Endothelial cell (in vitro differentiated cells): Measurements from ENCODE around the gene ARHGAP26. TPM values are rescaled to one million over a fixed set of nuclear protein-coding genes. Genes with fewer than 3 reads are reported as not detected.

Experiments used
- DNase-seq: peaks from one replicate; pipeline ENCODE4 v3.0.0; 2021; ENCODE audit warnings: low spot score
- H3K27ac Mint-ChIP-seq: one replicate; pipeline ENCODE4 v1.8.0; 2021; ENCODE audit warnings: mixed read lengths, inconsistent platforms; ENCODE audit not compliant: unreplicated experiment
- H3K27me3 Mint-ChIP-seq: one replicate; pipeline ENCODE4 v1.8.0; 2021; ENCODE audit warnings: mild to moderate bottlenecking, moderate library complexity, mixed read lengths, inconsistent platforms; ENCODE audit not compliant: unreplicated experiment
- H3K36me3 Mint-ChIP-seq: one replicate; pipeline ENCODE4 v1.8.0; 2021; ENCODE audit warnings: mild to moderate bottlenecking, low read depth, mixed read lengths, inconsistent platforms; ENCODE audit not compliant: unreplicated experiment
- H3K4me1 Mint-ChIP-seq: one replicate; pipeline ENCODE4 v1.8.0; 2021; ENCODE audit warnings: mild to moderate bottlenecking, mixed read lengths, inconsistent platforms; ENCODE audit not compliant: unreplicated experiment
- H3K4me3 Mint-ChIP-seq: one replicate; pipeline ENCODE4 v1.8.0; 2021; ENCODE audit warnings: mild to moderate bottlenecking, mixed read lengths, inconsistent platforms; ENCODE audit not compliant: unreplicated experiment
- H3K9me3 Mint-ChIP-seq: one replicate; pipeline ENCODE4 v1.8.0; 2021; ENCODE audit warnings: mixed read lengths, inconsistent platforms; ENCODE audit not compliant: unreplicated experiment
- total RNA-seq: library from RNA; stranded (reverse); fragmentation: NEBNext Ultra II Directional; extraction: Animal tissue kit (Norgen Biotek cat#: 25700); gene quantifications from one replicate; pipeline ENCODE4 v1.2.1, GENCODE V29; 2021; ENCODE audit not compliant: unreplicated experiment
- TF ChIP-seq, protein P1 (sequence below): fragments of 200-600 bp; sonication (generic); IDR thresholded peaks from one replicate; pipeline ENCODE4 v1.5.0; 2021; ENCODE audit warnings: antibody characterized with exemption; ENCODE audit not compliant: unreplicated experiment

ARHGAP26 gene
- total RNA-seq, 1 donor from 2014 or later: 81.5 TPM

- DNase-seq: no peak
- H3K9me3 Mint-ChIP-seq: no peaks in the 10 kb centered on the region
- peaks cover 11% of the 10 kb centered on the region for H3K36me3 Mint-ChIP-seq
- no peak overlapping the region for H3K4me3 Mint-ChIP-seq
- no peak overlapping the region for H3K27ac Mint-ChIP-seq
- TF ChIP-seq, protein P1, sequence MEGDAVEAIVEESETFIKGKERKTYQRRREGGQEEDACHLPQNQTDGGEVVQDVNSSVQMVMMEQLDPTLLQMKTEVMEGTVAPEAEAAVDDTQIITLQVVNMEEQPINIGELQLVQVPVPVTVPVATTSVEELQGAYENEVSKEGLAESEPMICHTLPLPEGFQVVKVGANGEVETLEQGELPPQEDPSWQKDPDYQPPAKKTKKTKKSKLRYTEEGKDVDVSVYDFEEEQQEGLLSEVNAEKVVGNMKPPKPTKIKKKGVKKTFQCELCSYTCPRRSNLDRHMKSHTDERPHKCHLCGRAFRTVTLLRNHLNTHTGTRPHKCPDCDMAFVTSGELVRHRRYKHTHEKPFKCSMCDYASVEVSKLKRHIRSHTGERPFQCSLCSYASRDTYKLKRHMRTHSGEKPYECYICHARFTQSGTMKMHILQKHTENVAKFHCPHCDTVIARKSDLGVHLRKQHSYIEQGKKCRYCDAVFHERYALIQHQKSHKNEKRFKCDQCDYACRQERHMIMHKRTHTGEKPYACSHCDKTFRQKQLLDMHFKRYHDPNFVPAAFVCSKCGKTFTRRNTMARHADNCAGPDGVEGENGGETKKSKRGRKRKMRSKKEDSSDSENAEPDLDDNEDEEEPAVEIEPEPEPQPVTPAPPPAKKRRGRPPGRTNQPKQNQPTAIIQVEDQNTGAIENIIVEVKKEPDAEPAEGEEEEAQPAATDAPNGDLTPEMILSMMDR: no peak
- H3K27me3 Mint-ChIP-seq: peaks cover 2% of the 10 kb centered on the region
- H3K4me1 Mint-ChIP-seq: peaks cover 18% of the 10 kb centered on the region
These were observed 424.5 kb downstream of the ARHGAP26 start for GRCh38 chr5:143194713-143195112.

GRCh38 chr5:143195491-143195890, 425.3 kb downstream of the ARHGAP26 start:
- H3K9me3 Mint-ChIP-seq: no peaks in the 10 kb centered on the region
- H3K4me3 Mint-ChIP-seq: no peak overlapping the region
- DNase-seq: no peak
- peaks cover 25% of the 10 kb centered on the region for H3K4me1 Mint-ChIP-seq
- no peak overlapping the region for H3K27ac Mint-ChIP-seq
- H3K27me3 Mint-ChIP-seq: peaks cover 2% of the 10 kb centered on the region
- TF ChIP-seq, protein P1: no peak
- H3K36me3 Mint-ChIP-seq: peaks cover 11% of the 10 kb centered on the region

DNA sequence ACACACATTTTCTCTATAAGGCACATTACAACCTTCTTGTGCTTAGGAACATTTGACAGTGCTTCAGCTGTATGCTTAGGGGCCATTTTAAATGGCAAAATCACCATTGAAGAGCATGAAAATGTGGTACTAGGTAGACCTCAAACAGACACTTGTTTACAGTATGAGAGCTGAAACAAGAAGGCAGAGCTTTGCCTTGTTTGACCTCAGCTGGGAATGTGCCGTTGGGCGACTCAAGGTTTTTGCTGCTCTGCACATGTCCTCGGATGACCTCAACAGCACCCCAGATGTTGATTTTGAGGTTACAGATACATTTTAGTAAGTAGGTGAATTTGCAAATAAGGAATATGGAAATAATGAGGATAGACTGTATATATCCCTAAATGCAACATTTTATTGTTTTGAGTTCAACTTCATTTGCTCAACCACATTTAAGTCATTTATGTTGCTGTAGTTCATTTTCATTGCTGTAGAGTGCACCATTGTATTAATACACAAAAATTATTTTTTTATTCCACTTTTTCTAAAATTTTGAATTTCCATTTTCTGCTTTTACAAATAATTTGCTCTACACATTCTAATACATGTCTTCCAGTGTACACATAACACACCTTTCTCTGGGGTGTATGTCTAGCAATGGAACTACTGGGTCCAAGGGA, 426.6 kb downstream of the ARHGAP26 start:
- no peak overlapping the region for H3K4me3 Mint-ChIP-seq
- TF ChIP-seq, protein P1: no peak
- peaks cover 11% of the 10 kb centered on the region for H3K36me3 Mint-ChIP-seq
- peaks cover 2% of the 10 kb centered on the region for H3K27me3 Mint-ChIP-seq
- no peak overlapping the region for H3K27ac Mint-ChIP-seq
- H3K9me3 Mint-ChIP-seq: no peaks in the 10 kb centered on the region
- H3K4me1 Mint-ChIP-seq: peaks cover 27% of the 10 kb centered on the region
- DNase-seq: no peak

DNA sequence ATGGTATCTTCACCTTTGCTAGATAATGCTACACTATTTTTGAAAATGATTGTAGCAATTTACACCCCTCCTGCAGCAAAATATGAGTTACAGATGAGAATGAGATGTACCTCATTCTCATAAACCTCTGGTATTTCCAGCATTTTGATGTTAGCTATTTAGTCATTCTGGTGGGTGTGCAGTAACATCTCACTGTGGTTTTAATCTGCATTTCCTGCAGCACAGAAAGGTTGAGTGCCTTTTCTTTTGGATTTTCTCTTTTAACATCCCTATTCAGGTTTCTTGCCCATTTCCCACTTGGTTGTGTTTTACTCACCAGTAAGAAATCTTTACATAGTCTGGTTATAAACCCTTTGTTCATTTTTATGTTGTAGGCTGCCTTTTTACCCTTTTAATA, 427.1 kb downstream of the ARHGAP26 start:
- no peak overlapping the region for H3K27ac Mint-ChIP-seq
- no peak for DNase-seq

GRCh38 chr5:143198332-143198731, 428.2 kb downstream of the ARHGAP26 start:
- Mint-ChIP-seq H3K4me1 (peaks cover 27% of the 10 kb centered on the region), H3K36me3 (peaks cover 17% of the 10 kb centered on the region), H3K27ac (no peak overlapping the region), H3K27me3 (peaks cover 4% of the 10 kb centered on the region), H3K9me3 (no peaks in the 10 kb centered on the region), H3K4me3 (no peak overlapping the region)
- DNase-seq: no peak
- TF ChIP-seq, protein P1: no peak

More for the DNA sequence above, 427.1 kb downstream of the ARHGAP26 start:
- no peak overlapping the region for H3K4me3 Mint-ChIP-seq
- peaks cover 27% of the 10 kb centered on the region for H3K4me1 Mint-ChIP-seq
- H3K36me3 Mint-ChIP-seq: peaks cover 14% of the 10 kb centered on the region
- H3K9me3 Mint-ChIP-seq: no peaks in the 10 kb centered on the region
- peaks cover 4% of the 10 kb centered on the region for H3K27me3 Mint-ChIP-seq
- TF ChIP-seq, protein P1: no peak
